Endothelial cell of umbilical vein (primary cell): ENCODE measurements around the gene PTBP3. TPM values are rescaled to one million over a fixed set of nuclear protein-coding genes. Genes with fewer than 3 reads are reported as not detected.

ENCODE experiments used
- BruUV-seq: library from RNA; stranded (reverse); fragments of 400-500 nt; replicated peaks from 2 replicates; lab custom pipeline; 2021; lab: Mats Ljungman, UMichigan
- CTCF ChIA-PET: fragments of 300-600, 350-600 bp; sonication (Branson Sonifier 250); formaldehyde crosslinking; loops from one replicate; lab custom pipeline; 2021; ENCODE audit warnings: antibody characterized with exemption, inconsistent platforms; lab: Charles Lee
- POLR2A ChIA-PET: fragments of 300-600, 350-600 bp; sonication (Branson Sonifier 250); formaldehyde crosslinking; loops from one replicate; lab custom pipeline; 2021; ENCODE audit warnings: antibody characterized with exemption, inconsistent platforms; lab: Charles Lee
- DNase-seq: peaks from one replicate; pipeline ENCODE4 v3.0.0-alpha.2; 2011; ENCODE audit warnings: low read depth, low spot score
- FAIRE-seq: peaks from 2 replicates; lab custom pipeline; 2011; peaks lifted over from hg19 to GRCh38; lab: Jason Lieb, UNC
- H2AFZ ChIP-seq: 2 replicates; pipeline ENCODE4 v1.6.0; 2012; ENCODE audit warnings: low read depth, low read length, control low read depth, inconsistent platforms
- H3K27ac ChIP-seq: 2 replicates; pipeline ENCODE4 v1.5.1; 2011; ENCODE audit warnings: low read depth, mild to moderate bottlenecking, control low read depth, low read length, moderate library complexity; ENCODE audit not compliant: insufficient read depth
- H3K27me3 ChIP-seq, 2 experiments: 2 replicates each; pipeline versions ENCODE4 v1.6.0 to v1.6.1; 2011; ENCODE audit warnings: low read length in 2 of 2, mixed read lengths in 1 of 2; ENCODE audit not compliant: control insufficient read depth in 2 of 2, insufficient read depth in 2 of 2
- H3K36me3 ChIP-seq, 2 experiments: 2 replicates in 1 of 2; 3 replicates in 1 of 2; pipeline ENCODE4 v1.5.1; 2011; ENCODE audit warnings: low read length in 2 of 2, mild to moderate bottlenecking in 1 of 2, moderate library complexity in 1 of 2; ENCODE audit not compliant: control insufficient read depth in 2 of 2, insufficient read depth in 2 of 2; ENCODE audit errors: extremely low read depth in 1 of 2
- H3K4me1 ChIP-seq: 3 replicates; pipeline ENCODE4 v1.5.1; 2011; ENCODE audit warnings: mild to moderate bottlenecking, low read length; ENCODE audit not compliant: control insufficient read depth, insufficient read depth; ENCODE audit errors: extremely low read depth
- H3K4me2 ChIP-seq: 2 replicates; pipeline ENCODE4 v1.6.1; 2011; ENCODE audit warnings: low read length, control low read depth, mixed read lengths; ENCODE audit not compliant: insufficient read depth
- H3K4me3 ChIP-seq, 3 experiments: fragments of 200-600 bp in 1 of 3; sonication (generic), shearing (Covaris generic) in 1 of 3; replicated peaks in 1 of 3; 2 replicates each; pipeline ENCODE4 v1.5.1; 2011 to 2016; ENCODE audit warnings: control low read depth in 3 of 3, low read length in 3 of 3, mild to moderate bottlenecking in 2 of 3, inconsistent platforms in 1 of 3, low read depth in 1 of 3, moderate library complexity in 1 of 3; ENCODE audit not compliant: insufficient read depth in 1 of 3
- H3K79me2 ChIP-seq: 2 replicates; pipeline ENCODE4 v1.6.0; 2012; ENCODE audit warnings: low read length, inconsistent platforms; ENCODE audit not compliant: control insufficient read depth, insufficient read depth
- H3K9ac ChIP-seq: replicated peaks from 2 replicates; pipeline ENCODE3; 2011; ENCODE audit warnings: low read length, control low read depth; ENCODE audit not compliant: insufficient read depth; ENCODE audit errors: extremely low read depth
- H3K9me1 ChIP-seq: replicated peaks from 3 replicates; pipeline ENCODE4 v1.6.0; 2011; ENCODE audit warnings: mild to moderate bottlenecking, low read length; ENCODE audit not compliant: control insufficient read depth, insufficient read depth; ENCODE audit errors: extremely low read depth
- H3K9me3 ChIP-seq: replicated peaks from 2 replicates; pipeline ENCODE4 v1.5.1; 2012; ENCODE audit warnings: low read length, inconsistent platforms; ENCODE audit not compliant: control insufficient read depth, insufficient read depth
- H4K20me1 ChIP-seq: replicated peaks from 2 replicates; pipeline ENCODE3; 2011; ENCODE audit warnings: mild to moderate bottlenecking, low read length; ENCODE audit not compliant: control insufficient read depth, insufficient read depth; ENCODE audit errors: extremely low read depth
- EZH2 ChIP-seq: IDR thresholded peaks from 2 replicates; pipeline ENCODE4 v1.6.1; 2012; ENCODE audit warnings: borderline replicate concordance, low read depth, mild to moderate bottlenecking, moderate library complexity, low read length, inconsistent platforms; ENCODE audit not compliant: severe bottlenecking
- FOS ChIP-seq: IDR thresholded peaks from 2 replicates; pipeline ENCODE4 v1.6.1; 2011; ENCODE audit warnings: mild to moderate bottlenecking, low read length, moderate library complexity, borderline replicate concordance; ENCODE audit not compliant: insufficient read depth
- GATA2 ChIP-seq: IDR thresholded peaks from 2 replicates; pipeline ENCODE4 v1.7.0; 2011; ENCODE audit warnings: low read depth, mild to moderate bottlenecking, moderate library complexity, mixed read lengths, low read length; ENCODE audit not compliant: insufficient read length, insufficient read depth
- JUN ChIP-seq: IDR thresholded peaks from 2 replicates; pipeline ENCODE4 v1.6.1; 2011; ENCODE audit warnings: borderline replicate concordance, low read depth; ENCODE audit not compliant: insufficient read length, insufficient read depth
- MYC ChIP-seq: IDR thresholded peaks from one replicate; pipeline ENCODE4 v1.6.1; 2011; ENCODE audit warnings: mild to moderate bottlenecking, low read depth, low read length
- POLR2A ChIP-seq: IDR thresholded peaks from 2 replicates; pipeline ENCODE4 v1.6.1; 2012; ENCODE audit warnings: low read depth, mild to moderate bottlenecking, control low read depth, low read length
- POLR2AphosphoS5 ChIP-seq: IDR thresholded peaks from 2 replicates; pipeline ENCODE4 v1.6.1; 2012; ENCODE audit warnings: low read depth, mild to moderate bottlenecking, control low read depth, low read length, moderate library complexity; ENCODE audit not compliant: insufficient read depth
- dilution Hi-C: fragments of 300-500 bp; cut with MboI; formaldehyde crosslinking; loops from one replicate; pipeline ENCODE4 v1.15.0; 2019; ENCODE audit warnings: low sequenced_read_pairs; ENCODE audit not compliant: extremely low pct_ligation_motif_present
- intact Hi-C: fragments of 100-400 bp; cut with micrococcal nuclease; formaldehyde crosslinking; loops from one replicate; pipeline ENCODE4 v1.10.0; 2022
- polyA plus RNA-seq, 4 experiments: library from polyadenylated mRNA; depleted of rRNA in 3 of 4; stranded (reverse) in 3 of 4; unstranded in 1 of 4; fragments of >200 nt; gene quantifications; 2 replicates each; pipeline versions ENCODE4 v1.2.1 to v1.2.3, GENCODE V29; 2011 to 2012; ENCODE audit warnings: missing spikeins in 1 of 4
- total RNA-seq: library from RNA; stranded (reverse); gene quantifications from 2 replicates; pipeline ENCODE4 v1.2.3, GENCODE V29; 2021
- TF ChIP-seq, protein P1 (sequence below): IDR thresholded peaks from 2 replicates; pipeline ENCODE4 v1.6.1; 2011; ENCODE audit not compliant: insufficient read depth, insufficient read length
- TF ChIP-seq, protein P2 (sequence below), 2 donors: IDR thresholded peaks; 1 replicate in 1 of 2; 2 replicates in 1 of 2; pipeline ENCODE4 v1.5.1; 2011; ENCODE audit warnings: low read length in 2 of 2, mild to moderate bottlenecking in 2 of 2, moderate library complexity in 2 of 2, control low read depth in 1 of 2, inconsistent platforms in 1 of 2, low read depth in 1 of 2; ENCODE audit not compliant: insufficient read depth in 1 of 2; ENCODE audit errors: extremely low read depth in 1 of 2

Gene PTBP3
- total and polyA plus RNA-seq, 2 donors (not counting 3 experiments of a cell fraction or from before 2014, with no cell fraction given): 42.4 to 75.0 TPM

DNA sequence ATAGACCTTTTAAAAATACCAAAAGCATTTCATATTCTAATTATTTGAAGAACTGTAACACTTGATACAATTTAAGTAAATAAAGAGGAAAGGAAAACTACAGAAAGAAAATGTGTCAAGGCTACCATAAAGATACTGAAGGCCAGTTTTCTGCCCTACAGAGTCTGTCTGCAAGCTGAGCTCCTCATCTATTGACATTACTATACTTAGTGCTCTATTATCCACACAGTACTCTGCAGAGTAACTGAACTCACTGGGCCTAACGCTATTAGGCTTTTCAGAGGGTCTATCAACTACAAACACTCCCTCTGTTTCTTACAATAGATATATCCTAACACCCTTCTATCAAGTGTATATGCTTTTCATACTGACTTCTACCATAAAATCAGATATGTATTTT is 101.2 kb downstream of the PTBP3 start:
- Histone ChIP-seq H4K20me1 (no peaks in the 10 kb centered on the region), H3K4me3 (no peak overlapping the region), H3K27ac (no peak overlapping the region), H3K4me1 (no peaks in the 10 kb centered on the region), H3K36me3 (no peaks in the 10 kb centered on the region), H2AFZ (no peak overlapping the region), H3K27me3 (no peaks in the 10 kb centered on the region), H3K79me2 (no peaks in the 10 kb centered on the region), H3K9ac (no peak overlapping the region), H3K9me3 (no peaks in the 10 kb centered on the region), H3K4me2 (no peak overlapping the region), H3K9me1 (no peaks in the 10 kb centered on the region)
- no TSS peak for BruUV-seq
- dilution Hi-C loops: no loop called here
- FAIRE-seq (no peak), DNase-seq (no peak)
- intact Hi-C loops: no loop called here
- POLR2A ChIA-PET: no interaction called here
- TF ChIP-seq, protein P1, sequence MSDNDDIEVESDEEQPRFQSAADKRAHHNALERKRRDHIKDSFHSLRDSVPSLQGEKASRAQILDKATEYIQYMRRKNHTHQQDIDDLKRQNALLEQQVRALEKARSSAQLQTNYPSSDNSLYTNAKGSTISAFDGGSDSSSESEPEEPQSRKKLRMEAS: no peak
- CTCF ChIA-PET: interaction anchor here (1.7 to 2.4 kb wide), 2 partner anchors 11 to 28 kb away, joined by 3 to 5 read pairs; no protein-coding TSS in a partner anchor

DNA sequence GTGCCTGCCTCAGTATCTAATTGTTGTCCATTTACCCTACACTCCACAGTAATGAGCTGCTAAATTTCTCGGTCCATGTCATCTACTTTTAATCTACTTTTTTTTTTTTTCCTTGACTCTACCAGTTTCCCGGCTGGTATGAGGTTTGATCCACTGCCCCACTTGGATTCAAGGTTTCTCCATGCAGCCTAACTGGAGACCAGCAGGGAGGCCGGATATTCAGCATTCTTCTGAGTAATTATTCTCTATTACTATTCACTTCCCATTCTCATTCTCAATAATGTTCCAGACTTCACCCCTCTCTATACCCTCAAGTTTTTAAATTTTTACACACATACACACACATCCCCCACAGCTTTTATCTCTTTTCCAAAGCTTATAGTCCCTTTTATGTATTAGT is 107.3 kb downstream of the PTBP3 start:
- H3K9ac ChIP-seq: no peak overlapping the region
- no peak overlapping the region for H3K4me2 ChIP-seq
- dilution Hi-C loops (no loop called here), intact Hi-C loops (loop anchor here (5.0 kb wide), 1 partner anchor 106 kb away; the partner anchor contains the start of gene PTBP3)
- H3K79me2 ChIP-seq: no peaks in the 10 kb centered on the region
- no peak for FAIRE-seq
- no peak overlapping the region for H3K27ac ChIP-seq
- H3K4me3 ChIP-seq: no peak overlapping the region
- BruUV-seq: no TSS peak
- CTCF ChIA-PET: interaction anchor here (1.0 to 2.2 kb wide), 4 partner anchors 12 to 135 kb away, joined by 3 to 10 read pairs (median 4); partner anchors contain the start of gene PTBP3
- no peak for DNase-seq
- POLR2A ChIA-PET: interaction anchor here (0.7 kb wide), 1 partner anchor 39 kb away, joined by 3 read pairs; no protein-coding TSS in a partner anchor
- H2AFZ ChIP-seq: no peak overlapping the region
- no peak for TF ChIP-seq GATA2
- TF ChIP-seq POLR2AphosphoS5: no peak
- TF ChIP-seq, protein P1: no peak
- no peak for TF ChIP-seq MYC
- TF ChIP-seq, protein P2, sequence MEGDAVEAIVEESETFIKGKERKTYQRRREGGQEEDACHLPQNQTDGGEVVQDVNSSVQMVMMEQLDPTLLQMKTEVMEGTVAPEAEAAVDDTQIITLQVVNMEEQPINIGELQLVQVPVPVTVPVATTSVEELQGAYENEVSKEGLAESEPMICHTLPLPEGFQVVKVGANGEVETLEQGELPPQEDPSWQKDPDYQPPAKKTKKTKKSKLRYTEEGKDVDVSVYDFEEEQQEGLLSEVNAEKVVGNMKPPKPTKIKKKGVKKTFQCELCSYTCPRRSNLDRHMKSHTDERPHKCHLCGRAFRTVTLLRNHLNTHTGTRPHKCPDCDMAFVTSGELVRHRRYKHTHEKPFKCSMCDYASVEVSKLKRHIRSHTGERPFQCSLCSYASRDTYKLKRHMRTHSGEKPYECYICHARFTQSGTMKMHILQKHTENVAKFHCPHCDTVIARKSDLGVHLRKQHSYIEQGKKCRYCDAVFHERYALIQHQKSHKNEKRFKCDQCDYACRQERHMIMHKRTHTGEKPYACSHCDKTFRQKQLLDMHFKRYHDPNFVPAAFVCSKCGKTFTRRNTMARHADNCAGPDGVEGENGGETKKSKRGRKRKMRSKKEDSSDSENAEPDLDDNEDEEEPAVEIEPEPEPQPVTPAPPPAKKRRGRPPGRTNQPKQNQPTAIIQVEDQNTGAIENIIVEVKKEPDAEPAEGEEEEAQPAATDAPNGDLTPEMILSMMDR (IDR thresholded peaks at IDR 0.05; ENCODE audit: extremely low read depth in 1 of 2, insufficient read depth in 1 of 2, low read depth in 1 of 2, low read length in 2 of 2): no peak
- no peak for TF ChIP-seq FOS
- TF ChIP-seq POLR2A: no peak
- no peak for TF ChIP-seq EZH2
- TF ChIP-seq JUN: no peak
- H4K20me1 ChIP-seq: no peaks in the 10 kb centered on the region
- no peaks in the 10 kb centered on the region for H3K27me3 ChIP-seq
- no peaks in the 10 kb centered on the region for H3K9me1 ChIP-seq
- H3K4me1 ChIP-seq: no peaks in the 10 kb centered on the region
- H3K9me3 ChIP-seq: no peaks in the 10 kb centered on the region
- peaks cover 3 to 5% of the 10 kb centered on the region in 2 experiments for H3K36me3 ChIP-seq
